T-helper 9 cell (primary cell): ENCODE results near the gene CAPN12.

ENCODE experiments used
- DNase-seq: peaks from one replicate; pipeline ENCODE4 v3.0.0-alpha.2; 2020

Gene CAPN12

DNA sequence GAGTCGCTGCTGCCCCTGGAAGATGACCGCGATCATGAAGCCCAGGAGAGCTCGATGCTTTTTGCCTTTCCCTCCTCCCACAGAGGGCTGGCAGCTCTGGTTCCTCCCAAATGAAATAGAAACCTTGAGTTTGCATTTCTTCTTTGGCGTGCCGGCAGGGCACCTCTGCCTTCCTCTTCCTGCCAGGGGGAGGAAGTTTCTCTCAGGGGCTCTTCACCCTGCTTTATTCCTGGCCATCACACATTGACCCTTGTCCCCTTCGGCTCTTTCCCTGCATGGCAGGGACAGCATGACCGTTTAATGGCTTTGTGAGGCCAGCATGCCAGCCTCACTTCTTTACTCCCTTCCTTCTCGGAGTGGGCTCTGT, 49.0 kb downstream of the CAPN12 start:
- DNase-seq, result no peak

DNA sequence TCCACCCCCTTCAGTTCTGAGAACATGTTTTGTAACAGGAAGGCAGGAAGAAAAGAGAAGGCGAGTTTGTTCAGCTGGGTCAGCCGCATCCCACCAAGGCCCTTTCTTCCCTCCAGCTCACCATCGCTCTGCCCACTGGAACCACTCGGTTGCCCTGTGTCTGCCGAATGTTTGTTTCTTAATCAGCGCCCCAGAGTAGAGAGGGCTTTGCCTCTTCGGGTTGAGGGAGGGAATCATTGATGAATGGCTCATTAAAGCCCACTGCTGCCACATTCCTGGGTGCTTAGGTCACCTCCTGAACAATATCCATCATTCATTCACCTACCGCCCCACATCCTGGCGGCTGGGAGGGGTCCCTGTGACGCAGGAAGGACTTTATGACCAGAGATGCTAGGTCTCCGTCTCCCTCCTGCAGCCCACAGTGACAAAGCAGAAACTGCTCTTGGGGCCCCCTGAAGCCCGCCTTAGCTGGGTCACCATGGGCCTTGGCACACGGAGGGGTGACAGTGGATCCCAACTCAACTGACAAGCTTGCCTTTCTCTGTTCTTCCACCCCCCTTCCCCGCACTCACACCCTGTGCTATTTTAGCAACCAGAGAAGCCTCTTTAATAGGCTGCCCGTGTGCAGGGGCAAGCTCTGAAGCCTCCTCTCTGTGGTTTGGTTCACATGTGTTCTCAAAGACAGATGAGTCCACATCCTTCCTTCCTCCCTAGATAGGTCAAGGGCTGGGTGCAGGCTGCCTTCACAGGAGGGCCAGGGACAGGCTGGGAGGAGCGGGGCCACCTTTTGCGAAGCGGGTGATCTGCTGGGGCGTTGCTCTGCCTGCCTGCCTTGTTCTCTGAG, 50.7 kb downstream of the CAPN12 start:
- peak; percentile 41 for DNase-seq

DNA sequence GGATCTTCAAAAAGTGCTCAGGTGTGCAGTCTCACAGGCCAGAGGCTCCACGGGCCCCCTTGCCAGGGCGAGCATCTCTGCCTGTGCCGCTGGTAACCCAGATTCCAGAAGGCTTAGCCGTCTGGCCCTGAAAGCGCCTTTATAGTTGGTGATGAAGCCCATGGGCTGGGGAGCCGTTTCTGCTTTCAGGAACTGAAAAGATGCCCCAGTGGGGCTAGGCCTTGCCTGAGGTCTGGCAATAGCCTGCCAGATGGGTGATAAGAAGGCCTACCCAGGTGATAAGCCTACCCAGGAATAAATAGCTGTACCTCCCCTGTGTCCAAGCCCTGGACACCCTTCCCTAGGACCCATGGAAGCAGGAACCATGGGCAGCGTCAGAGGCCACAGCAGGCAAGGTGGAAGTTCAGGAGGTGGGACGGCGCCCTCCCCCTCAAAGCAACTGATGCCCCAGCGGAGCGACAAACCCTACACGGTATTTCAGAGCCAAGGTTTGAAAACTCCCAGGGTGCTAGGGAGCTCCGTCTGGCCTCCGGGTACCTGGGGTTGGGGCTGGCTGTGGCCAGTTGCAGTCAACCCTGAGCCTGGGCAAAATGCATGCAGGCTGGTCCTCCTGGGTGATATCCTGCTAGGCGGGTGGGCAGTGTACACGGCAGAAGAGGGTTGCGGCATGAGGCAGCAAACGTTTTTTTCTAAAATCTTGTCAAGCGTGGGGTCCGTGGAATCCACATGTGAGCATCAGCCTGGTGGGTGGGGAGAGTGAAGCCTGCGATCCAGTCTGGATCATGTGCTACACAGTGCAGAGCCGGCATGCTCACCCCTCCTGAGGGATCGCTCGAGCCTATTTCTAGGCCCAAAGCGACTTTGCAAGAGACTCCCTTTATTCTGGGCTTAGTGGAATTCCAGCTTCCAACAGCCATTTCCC, 51.6 kb downstream of the CAPN12 start:
- no peak for DNase-seq

DNA sequence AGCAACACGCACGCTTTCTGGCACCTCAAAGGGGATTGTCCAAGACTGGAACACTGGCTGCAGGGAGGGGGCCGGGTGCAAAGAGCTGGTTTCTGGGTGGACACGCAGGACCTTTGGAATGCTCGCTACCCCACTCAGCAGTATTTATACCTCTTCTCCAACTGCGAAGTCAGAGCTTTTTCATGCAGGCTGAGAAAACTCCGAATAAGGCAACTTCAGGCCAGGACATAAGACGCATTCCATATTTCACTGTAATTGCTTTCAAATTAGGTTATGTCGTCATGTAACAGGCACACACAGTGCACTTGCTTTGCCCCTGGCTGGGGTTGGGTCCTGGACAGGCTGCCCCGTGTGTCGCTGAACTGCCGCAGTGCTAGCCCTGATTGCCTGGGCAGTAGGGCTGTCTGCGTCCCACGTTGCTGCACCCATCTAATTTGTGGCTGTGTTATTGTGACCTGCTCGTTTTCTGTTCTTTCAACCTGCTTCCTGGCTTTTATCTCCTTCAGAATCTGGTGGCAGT, 52.3 kb downstream of the CAPN12 start:
- DNase-seq, result no peak

DNA sequence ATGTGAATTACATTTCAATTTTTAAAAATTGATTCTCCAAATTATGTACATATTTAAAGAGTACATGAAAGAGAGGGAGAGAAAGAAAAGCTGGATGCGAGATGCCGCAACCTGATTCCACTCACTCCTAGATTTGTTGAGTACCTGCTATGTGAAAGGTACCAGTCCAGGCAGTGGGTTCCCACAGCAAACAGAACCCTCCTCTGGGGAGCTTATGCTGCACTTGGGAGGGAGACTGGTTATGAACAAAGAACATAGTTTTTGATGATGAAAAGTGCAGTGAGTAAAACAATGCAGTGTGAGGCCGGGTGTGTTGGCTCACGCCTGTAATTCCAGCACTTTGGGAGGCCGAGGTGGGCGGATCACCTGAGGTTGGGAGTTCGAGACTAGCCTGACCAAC, 53.4 kb downstream of the CAPN12 start:
- no peak for DNase-seq

DNA sequence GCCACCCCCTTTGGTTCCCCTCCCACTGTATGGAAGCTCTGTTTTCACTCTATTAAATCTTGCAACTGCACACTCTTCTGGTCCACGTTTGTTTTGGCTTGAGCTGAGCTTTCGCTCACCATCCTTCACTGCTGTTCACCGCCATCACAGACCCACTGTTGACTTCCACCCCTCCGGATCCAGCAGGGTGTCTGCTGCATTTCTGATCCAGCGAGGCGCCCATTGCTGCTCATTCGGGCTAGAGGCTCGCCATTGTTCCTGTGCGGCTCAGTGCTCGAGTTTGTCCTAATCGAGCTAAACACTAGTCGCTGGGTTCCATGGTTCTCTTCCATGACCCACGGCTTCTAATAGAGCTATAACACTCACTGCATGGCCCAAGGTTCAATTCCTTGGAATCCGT, 54.1 kb downstream of the CAPN12 start:
- no peak for DNase-seq

DNA sequence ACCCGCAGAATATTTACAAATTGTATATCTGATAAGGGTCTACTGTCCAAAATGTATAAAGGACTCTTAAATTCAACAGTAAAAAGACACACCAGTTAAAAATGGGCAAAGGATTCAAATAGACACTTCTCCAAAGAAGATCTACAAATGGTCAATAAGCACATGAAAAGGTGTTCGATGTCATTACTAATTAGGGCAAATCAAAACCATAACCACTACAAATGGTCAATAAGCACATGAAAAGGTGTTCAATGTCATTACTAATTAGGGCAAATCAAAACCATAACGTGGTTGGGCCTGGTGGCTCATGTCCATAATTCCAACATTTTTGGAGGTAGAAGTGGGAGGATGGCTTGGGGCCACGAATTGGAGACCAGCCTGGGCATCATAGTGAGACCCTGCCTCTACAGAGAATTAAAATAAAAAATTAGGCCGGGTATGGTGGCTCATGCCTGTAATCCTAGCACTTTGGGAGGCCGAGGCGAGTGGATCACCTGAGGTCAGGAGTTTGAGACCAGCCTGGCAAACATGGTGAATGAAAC, 56.4 kb downstream of the CAPN12 start:
- no peak for DNase-seq

DNA sequence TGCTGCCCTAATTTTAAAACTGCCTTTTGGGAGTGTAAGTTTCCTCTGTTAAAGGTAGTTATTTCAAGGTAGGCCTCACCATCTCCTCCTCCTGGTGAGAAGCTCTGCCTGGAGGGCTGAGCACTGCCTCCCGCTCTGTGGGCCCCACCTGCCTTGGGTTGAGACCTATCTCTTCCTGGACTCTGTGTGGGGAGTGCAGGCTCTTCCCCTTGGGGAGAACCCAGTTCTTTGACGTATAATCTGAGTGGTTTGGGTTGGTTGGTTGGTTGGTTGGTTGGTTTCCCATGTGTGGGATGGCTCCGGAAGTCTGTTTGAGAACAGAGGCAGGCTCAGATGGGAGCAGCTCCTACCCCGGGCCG, 57.8 kb downstream of the CAPN12 start:
- DNase-seq, result peak; percentile 51

DNA sequence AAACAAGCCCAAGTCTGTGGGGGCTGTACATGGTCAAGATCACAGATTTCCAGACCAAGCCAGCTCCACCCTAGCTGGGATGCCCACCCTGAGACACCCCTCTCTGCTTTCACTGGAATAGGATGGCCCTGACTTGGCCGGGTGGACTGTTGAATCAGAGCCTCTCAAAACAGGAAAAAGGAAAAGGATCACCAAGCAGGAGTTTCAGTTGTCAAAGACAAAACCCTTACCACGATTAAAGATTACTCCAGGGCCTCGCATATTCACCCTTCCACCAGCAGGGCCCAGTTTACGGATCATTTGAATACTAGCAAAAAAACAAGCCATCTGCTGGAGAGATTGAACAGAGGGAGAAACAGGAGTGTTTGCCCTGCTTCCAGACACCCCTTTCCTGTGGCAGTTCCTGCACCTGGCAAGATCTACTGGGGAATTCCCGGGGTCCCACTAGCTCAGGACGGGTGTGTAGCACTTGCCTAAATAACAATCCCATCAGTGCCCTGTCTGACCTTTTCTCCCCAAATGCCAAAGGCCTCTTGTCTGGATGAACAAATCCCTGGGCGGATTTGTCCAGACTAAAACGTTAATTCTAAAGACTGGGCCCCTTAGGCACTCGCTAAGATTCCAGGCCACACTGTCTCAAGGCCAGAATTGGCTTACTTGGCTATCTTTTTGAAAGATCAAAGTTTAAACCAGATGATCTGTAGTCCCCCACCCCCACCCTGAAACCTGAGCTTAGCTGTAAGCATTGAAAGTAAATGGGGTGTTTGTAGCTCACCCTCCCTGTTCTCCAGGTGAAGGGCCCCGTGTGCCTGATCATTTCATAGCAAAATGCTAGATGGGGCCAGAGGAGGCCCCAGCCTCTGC, 58.4 kb downstream of the CAPN12 start:
- DNase-seq, result no peak

DNA sequence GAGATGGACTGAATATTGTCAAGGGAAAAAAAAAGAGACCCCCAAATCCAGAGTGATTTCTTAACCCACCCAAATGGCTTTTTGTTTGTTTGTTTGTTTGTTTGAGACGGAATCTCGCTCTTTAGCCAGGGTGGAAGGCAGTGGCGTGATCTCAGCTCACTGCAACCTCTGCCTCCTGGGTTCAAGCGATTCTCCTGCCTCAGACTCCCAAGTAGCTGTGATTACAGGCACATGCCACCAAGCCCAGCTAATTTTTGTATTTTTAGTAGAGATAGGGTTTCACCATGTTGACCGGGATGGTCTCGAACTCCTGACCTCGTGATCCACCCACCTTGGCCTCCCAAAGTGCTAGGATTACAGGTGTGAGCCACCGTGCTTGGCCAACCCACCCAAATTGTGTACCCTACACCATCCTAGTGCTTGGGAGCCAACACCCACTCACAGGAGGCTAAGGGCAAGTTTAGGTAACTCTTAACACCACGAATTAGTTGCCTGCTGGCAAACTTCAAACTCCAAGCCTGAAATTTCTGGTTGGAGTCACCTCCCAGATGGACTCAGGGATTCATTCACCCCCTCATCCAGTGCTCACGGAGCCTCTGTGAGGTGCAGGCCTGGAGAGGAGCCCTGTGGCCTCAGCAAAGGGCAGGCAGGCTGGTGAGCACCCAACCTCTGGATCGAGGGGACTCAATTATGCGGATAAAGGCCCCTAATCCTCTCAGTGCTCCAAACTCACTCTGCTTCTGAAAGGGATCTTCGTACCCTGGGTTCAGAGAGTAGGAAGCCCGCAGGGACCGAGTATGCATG, 59.2 kb downstream of the CAPN12 start:
- no peak for DNase-seq

DNA sequence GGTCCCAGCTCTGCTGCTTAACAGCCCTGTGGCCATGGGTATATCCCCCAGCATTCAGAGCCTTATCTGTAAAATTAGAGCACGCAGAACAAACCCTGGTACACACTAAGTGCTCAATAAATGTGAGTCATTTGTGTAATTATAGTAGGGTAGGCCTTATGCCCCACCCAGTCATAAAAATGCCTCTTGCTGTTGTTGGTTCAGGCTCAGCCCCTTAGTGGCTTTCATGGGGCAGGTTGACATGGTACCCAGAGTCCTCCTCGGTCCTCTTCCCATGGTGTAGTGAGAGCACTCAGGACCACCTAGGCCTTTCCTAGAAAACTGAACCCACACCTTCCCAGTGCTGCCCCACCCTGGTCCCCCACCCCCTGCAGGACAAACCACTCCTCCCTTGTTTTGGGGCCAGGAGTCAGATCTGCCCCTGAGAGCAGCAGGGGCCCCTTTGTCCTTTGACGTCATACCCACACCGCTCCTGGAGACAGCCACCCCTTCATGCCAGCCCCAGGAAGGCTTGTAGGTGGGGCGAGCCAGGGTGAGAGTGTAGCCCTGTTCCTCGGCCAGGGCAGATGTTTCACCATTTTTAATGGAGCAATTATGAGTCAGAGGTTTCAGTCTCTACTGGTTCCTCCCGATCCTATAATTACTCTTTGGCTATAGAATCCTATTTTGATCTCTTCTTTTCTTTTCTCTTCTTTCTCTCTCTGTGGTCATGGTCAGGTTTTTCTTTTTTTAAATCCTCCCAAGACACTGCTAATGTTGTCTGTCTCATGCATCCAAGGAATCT, 60.0 kb downstream of the CAPN12 start:
- peak; percentile 30 for DNase-seq

DNA sequence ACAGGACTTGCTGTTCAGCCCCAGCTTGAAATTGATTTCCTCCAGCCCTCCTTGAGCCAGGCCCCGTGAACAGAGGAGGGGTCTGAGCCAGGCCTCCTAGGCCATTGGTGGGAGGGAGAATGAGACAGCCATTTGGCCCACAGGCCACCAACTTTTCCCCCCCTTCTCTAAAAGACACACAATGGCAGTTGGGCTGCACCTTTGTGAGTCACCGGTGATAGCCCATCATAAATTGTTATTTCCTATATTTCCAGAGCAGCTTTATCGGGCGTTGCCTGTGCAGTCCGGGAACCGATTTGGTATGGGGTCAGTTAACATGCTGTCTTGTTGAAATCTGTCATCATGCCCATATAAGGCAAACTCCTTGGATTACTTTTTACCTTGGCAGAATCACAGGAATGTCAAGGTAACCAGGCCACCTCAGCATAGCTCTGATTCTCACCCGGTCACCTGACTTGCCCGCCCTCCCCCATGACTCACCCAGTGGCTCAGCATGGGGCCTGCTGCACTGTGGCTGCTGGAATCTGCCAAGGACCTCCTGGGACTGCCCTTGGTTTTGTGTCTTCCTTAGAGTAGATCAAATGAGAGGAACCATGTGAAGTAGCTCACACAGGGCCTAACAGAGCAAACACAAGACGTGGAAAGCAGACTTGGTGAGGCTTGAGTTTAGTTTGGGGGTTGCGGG, 60.7 kb downstream of the CAPN12 start:
- DNase-seq, result peak; percentile 59

DNA sequence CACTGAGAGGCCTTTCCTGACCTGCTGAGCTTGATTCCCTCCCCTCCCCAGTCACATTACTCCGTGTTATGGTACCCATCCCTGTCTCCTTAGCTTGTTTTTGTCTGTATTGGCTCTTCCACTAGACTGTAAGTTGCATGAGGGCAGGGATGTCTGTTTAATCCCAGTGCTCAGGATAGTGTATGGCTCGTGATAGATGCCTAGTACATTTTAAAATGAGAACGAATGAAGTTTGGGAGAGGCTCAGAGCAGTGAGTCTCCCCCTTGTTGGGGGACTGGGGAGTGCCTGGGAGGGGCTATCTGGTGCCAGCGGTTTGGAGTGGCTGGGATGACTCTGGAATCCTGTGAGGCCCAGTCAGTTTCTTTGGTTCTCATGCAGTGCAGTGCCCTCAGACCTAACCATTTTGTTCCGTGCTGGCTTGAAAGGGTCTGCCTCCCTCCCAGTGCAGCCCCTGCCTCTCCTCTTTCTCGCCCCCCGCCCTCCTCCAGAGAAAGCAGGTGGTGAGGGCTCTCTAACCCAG, 61.3 kb downstream of the CAPN12 start:
- no peak for DNase-seq

DNA sequence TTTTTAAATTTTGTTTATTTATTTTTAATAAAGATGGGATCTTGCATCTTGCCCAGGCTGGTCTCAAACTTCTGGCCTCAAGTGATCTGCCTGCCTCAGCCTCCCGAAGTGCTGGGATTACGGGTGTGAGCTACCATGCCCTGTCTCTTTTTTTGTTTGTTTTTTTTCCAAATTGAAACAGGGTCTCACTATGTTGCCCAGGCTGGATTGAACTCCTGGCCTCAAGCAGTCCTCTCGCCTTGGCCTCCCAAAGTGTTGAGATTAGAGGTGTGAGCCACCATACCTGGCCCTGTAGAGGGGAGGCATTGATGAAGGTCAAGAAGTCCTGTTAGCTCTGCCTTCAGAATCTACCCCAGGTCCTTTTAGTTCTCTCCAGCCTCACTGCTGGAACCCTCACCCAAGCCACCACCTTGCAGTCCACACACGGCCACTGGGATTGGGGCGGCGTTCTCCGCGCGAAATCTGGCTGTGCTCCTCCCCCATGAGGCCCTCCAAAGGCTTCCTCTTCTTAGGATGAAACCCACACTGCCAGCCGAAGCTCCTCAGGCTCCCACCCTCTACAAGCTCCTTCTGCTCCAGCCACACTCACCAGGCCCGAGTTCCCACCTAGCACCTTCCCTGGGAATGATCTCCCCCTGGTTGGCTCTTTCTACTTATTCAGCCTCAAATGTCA, 61.9 kb downstream of the CAPN12 start:
- DNase-seq, result no peak
